Inflammatory macrophage (primary cell): Measurements from ENCODE around the gene MAP3K14.
"Not testable (repeated sequence)": the region's sequence is repeated elsewhere in the genome, so short reads cannot be mapped to it uniquely, and the experiment has no call there.

Experiments used
- DNase-seq, 2 donors: peaks; one replicate each; pipeline ENCODE4 v3.0.0-alpha.2; 2020 to 2022

MAP3K14 gene

GRCh38 chr17:45314741-45315647 lies 1.8 kb downstream of the MAP3K14 start:
- peak; percentile 49 to 51 for DNase-seq

GRCh38 chr17:45313996-45314740 lies 2.7 kb downstream of the MAP3K14 start:
- no peak for DNase-seq

DNA sequence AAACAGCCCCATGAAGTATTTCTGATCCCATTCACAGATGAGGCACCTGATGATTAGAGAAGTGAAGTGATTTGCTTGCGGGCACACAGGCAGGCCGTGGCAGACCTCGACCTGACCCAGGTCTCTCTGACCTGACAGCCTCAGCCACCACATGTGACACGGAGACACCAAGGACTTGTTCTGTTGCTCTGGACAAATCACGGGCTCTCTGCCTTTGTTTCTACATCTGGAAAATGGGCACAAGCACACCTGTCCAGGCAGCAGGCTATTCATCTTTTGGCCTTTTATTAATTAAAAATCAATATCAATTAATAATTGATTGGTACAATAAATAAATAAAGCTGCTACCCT lies 3.4 kb downstream of the MAP3K14 start:
- DNase-seq = no peak

GRCh38 chr17:45312477-45313420 lies 4.1 kb downstream of the MAP3K14 start:
- no peak for DNase-seq

DNA sequence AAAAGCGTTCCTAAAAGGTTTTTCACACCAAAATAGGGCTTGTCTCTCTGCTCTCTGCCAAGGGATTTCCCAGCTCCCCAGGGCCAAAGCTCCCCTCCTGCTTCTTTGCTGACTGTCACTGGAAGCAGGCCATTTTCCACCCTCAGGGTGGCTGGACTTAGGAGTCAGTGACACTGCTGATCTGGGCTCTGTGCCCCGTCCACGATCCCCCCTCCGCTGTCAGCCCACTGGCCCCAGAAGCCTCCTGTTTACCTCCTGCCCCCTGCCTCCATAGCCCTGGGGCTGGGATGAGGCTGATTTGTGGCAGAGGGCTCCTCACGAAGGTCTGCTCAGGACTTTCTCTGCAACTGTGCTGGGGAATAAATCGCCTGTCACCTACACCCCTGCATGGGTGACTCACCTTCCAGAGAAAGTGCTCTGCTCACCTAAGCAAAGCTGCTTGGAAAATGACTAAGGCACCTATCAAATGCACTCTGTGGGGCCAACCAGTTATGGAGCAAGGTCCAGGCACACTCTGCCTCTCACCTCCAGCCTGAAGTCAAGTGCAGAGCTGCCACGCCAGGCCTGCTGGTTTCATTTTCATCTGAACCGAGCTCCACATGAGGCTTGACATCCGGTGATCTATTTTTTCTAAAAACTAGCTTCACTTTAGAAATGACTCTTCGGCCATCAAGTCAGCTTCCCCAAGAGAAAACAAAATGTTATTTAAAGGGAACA lies 4.9 kb downstream of the MAP3K14 start:
- peak; percentile 24 to 52 for DNase-seq

DNA sequence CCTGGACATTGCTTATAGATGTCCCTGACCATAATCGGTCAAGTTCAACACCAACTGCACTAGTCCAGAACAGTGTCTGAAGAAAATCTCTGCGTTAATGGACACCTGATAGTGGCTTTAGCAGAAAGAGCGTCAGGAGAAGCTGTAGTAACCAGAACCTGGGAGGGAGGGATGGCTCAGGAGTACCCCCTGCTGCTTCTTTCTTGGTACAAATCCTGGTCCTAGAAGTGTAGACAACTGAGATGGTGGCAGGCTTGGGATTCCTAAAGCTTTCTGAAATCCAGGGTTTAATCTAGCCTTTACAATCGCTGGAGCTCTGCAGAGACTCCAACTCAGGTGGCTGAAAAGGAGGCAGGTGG lies 5.4 kb downstream of the MAP3K14 start:
- no peak for DNase-seq

- DNase-seq = peak; percentile 52 to 78
Measured at GRCh38 chr17:45310380-45311324, 6.2 kb downstream of the MAP3K14 start.

- DNase-seq = no peak
Measured at GRCh38 chr17:45309400-45309799, 7.4 kb downstream of the MAP3K14 start.

DNA sequence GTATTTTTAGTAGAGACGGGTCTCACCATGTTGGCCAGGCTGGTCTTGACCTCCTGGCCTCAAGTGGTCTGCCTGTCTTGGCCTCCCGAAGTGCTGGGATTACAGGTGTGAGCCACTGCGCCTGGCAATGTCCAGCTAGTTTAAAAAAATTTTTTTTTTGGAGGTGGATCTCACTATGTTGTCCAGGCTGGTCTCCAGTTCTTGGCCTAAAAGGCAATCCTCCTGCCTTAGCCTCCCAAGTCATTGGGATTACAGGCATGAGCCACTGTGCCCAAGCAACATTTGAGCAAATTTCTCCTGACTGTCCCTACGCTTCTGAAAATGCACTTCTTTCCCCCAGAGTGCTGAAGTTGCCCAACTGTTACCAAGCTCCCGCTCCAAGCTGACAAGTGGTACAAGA lies 8.0 kb downstream of the MAP3K14 start:
- DNase-seq = no peak

GRCh38 chr17:45308016-45308365 lies 8.8 kb downstream of the MAP3K14 start:
- no peak for DNase-seq

- DNase-seq = peak; percentile 86 to 90
Measured at GRCh38 chr17:45307290-45308015, 9.4 kb downstream of the MAP3K14 start.

- no peak for DNase-seq
Measured at GRCh38 chr17:45306623-45307022, 10.2 kb downstream of the MAP3K14 start.

DNA sequence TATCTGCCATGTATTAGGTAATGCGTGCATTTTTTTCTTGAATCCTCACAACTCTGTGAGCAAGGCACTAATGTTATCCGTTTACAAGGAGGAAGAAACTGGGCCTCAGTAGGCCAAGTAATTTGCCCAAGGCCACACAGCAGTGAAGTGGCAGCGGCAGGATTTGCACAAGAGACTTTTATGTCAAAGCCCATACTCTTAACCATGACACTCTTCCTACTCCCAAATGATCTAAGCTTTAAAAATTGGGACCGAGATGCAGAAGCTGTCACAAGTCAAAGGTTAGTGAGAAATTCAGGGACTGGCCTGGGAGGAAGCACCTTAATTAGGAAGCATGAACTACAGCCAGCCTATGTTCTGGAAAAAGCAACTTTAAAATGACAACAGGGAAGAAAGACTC lies 10.7 kb downstream of the MAP3K14 start:
- DNase-seq = peak; percentile 35 to 61

DNA sequence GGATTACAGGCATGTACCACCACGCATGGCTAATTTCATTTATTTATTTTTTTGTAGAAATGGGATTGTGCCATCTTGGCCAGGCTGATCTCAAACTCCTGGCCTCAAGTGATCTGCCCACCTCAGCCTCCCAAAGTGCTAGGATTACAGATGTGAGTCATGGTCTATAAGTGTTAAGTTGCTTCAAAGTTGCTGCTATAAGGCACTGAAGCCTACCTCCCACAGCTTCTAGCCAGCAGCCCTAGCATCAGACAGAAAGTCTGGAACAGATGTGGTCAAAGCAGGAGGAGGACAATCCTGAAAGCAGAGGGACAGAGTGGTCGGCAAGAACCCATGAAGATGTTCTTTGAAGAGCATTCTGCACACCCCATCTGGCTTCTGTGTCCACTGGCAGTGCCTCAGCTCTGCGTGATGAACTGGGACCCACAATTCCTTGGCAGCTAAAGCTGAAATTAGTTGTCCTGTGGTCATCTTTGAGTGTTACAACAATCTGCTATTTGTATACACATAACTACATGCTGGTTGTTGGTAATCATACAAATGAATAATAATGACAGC lies 11.2 kb downstream of the MAP3K14 start:
- peak; percentile 55 to 79 for DNase-seq

GRCh38 chr17:45302649-45303173 lies 14.1 kb downstream of the MAP3K14 start:
- DNase-seq = peak; percentile 46 to 58

- DNase-seq = not testable (repeated sequence)
Measured at GRCh38 chr17:45302220-45302619, 14.6 kb downstream of the MAP3K14 start.

DNA sequence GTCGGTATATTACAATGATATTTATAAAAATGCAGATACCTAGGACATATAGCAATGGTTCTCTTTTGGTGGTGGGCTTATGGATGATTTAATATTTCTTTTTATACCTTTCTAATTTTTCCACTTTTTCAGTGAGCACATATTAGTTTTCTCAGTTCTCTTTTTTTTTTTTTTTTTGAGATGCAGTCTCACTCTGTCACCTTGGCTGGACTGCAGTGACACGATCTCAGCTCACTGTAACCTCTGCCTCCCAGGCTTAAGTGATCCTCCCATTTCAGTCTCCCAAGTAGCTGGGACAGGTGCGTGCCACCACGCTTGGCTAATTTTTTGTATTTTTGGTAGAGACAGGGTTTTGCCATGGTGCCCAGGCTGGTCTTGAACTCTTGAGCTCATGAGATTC lies 15.1 kb downstream of the MAP3K14 start:
- no peak for DNase-seq

DNA sequence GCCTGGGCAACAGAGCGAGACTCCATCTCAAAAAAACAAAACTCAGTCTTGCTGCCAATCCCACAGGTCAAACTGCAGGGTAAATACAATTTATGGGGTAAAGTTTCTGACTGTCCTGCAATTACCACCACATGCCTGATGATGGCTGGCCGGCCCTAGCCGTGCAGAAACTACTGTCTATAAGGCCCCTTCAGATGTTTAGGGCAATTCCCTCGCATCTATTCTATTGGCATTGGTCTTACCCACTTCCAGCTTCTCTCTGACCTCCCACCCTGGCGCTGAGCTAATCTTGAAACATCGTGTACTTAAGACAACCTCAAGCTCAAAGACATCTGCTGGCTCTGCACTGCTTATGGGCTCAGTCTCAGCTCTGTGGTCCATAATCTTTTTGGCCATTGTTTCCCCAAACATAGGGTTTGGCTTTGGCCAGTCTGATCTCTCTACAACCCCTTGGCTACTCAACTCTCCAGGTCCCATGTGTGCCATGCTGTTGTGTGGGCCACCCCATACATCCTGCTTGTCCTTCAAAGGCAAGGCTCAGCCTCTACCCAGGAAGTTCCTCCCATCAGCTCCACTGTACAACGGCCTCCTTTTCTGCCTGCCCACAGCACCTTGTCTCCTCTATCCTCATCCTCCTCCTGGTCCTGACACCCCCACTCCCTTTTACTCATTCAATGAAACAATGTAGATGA lies 16.6 kb downstream of the MAP3K14 start:
- DNase-seq = no peak

GRCh38 chr17:45299361-45299760 lies 17.5 kb downstream of the MAP3K14 start:
- DNase-seq = peak; percentile 66 to 70
